Measurements from ENCODE around the gene DNAJB6.

DNA sequence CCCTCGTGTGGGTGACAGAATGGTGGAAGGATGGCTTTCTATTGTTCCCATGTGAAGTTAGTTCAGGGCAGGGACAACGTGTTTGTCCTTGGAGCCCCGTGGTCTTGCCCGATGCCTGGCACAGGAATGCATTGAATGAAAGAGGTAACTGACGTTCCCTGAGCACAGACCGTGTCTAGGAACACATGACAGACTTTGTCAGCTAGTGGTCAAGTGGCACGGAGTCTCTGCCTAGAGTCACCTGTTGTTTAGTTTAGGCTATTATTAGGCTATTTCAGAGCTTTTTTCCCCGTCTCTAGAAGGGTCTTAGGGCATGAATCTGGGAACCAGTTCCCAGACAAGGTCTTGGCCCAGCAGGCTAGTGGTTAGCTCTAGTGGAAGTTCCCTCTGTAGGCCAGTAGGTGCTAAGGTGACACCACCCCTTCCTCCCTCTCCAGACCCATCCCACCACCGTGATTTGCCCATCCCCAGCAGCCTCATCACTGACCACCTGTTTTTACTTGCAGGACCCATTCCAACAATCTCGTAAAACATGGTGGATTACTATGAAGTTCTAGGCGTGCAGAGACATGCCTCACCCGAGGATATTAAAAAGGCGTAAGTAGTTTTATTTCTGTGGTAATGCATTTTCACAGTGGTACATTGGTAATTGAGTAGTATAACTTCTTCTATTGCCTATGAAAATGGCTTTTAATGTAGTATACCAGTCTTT lies 21.4 kb downstream of the DNAJB6 start:
- no peak for TF ChIP-seq EZH2 (IDR thresholded peaks at IDR 0.05; ENCODE audit: borderline replicate concordance)
- TF ChIP-seq, protein P1, sequence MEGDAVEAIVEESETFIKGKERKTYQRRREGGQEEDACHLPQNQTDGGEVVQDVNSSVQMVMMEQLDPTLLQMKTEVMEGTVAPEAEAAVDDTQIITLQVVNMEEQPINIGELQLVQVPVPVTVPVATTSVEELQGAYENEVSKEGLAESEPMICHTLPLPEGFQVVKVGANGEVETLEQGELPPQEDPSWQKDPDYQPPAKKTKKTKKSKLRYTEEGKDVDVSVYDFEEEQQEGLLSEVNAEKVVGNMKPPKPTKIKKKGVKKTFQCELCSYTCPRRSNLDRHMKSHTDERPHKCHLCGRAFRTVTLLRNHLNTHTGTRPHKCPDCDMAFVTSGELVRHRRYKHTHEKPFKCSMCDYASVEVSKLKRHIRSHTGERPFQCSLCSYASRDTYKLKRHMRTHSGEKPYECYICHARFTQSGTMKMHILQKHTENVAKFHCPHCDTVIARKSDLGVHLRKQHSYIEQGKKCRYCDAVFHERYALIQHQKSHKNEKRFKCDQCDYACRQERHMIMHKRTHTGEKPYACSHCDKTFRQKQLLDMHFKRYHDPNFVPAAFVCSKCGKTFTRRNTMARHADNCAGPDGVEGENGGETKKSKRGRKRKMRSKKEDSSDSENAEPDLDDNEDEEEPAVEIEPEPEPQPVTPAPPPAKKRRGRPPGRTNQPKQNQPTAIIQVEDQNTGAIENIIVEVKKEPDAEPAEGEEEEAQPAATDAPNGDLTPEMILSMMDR (IDR thresholded peaks at IDR 0.05; ENCODE audit: poor library complexity), result no peak

All from hepatocyte (in vitro differentiated cells).